ENCODE data around the gene ARHGAP24.

The ARHGAP24 gene

GRCh38 chr4:85986266-85986665, 511.3 kb downstream of the ARHGAP24 start:
- TF ChIP-seq TCF12 (IDR thresholded peaks at IDR 0.05; ENCODE audit: low read depth), result no peak
- no peak for TF ChIP-seq CREB1 (IDR thresholded peaks at IDR 0.05; ENCODE audit: low read depth)
- TF ChIP-seq MAX (IDR thresholded peaks at IDR 0.05), result no peak
- TF ChIP-seq FOXM1 (IDR thresholded peaks at IDR 0.05; ENCODE audit: borderline replicate concordance, low read depth), result no peak
- no peak for TF ChIP-seq EGR1 (IDR thresholded peaks at IDR 0.05)
- no peak for TF ChIP-seq TAF1 (IDR thresholded peaks at IDR 0.05; ENCODE audit: low read depth)
- TF ChIP-seq TEAD4 (IDR thresholded peaks at IDR 0.05), result no peak
- no peak for TF ChIP-seq REST (IDR thresholded peaks at IDR 0.05; ENCODE audit: low read depth)

DNA sequence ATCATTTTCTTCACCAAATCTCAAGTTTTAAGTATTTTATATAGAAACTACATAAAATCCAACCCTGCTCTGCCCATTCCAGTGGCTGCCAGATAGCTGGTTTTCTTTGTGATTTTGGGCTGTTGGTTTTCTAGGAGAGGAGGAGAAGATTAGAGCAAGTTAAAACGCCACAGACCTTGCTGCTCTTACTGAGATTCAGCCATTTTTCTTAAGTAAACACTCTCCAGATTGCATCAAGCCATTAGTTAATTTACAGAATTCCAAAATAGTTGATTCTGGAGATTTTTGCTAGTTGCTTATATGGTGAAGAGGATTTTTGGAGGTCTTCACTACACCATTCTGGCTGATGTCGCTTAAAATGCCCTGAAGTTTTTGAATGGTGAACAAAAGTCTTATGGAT, 518.7 kb downstream of the ARHGAP24 start:
- no peak for TF ChIP-seq MAX (IDR thresholded peaks at IDR 0.05)

- TF ChIP-seq TAF1 (IDR thresholded peaks at IDR 0.05; ENCODE audit: low read depth) (no peak), YY1 (IDR thresholded peaks at IDR 0.05; ENCODE audit: low read depth) (no peak), REST (IDR thresholded peaks at IDR 0.05; ENCODE audit: low read depth) (no peak), TEAD4 (IDR thresholded peaks at IDR 0.05) (no peak), TCF12 (IDR thresholded peaks at IDR 0.05; ENCODE audit: low read depth) (no peak), USF1 (IDR thresholded peaks at IDR 0.05) (no peak), EGR1 (IDR thresholded peaks at IDR 0.05) (no peak), ZBTB7A (IDR thresholded peaks at IDR 0.05; ENCODE audit: low read depth) (no peak), RAD21 (IDR thresholded peaks at IDR 0.05; ENCODE audit: low read depth) (no peak)
These were observed 519.6 kb downstream of the ARHGAP24 start for GRCh38 chr4:85994576-85994975.

DNA sequence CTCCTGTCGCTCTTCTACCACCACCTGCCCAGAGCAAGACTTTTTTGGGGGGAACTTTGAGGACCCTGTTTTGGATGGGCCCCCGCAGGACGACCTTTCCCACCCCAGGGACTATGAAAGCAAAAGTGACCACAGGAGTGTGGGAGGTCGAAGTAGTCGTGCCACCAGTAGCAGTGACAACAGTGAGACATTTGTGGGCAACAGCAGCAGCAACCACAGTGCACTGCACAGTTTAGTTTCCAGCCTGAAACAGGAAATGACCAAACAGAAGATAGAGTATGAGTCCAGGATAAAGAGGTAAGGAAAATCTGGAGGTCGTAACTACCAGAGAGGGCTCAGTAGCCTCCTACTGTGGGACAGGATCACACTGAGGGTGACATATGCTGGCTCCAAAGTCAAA, 520.4 kb downstream of the ARHGAP24 start:
- TF ChIP-seq RAD21 (IDR thresholded peaks at IDR 0.05; ENCODE audit: low read depth) (no peak), NFIC (IDR thresholded peaks at IDR 0.05) (no peak), TCF12 (IDR thresholded peaks at IDR 0.05; ENCODE audit: low read depth) (no peak), TAF1 (IDR thresholded peaks at IDR 0.05; ENCODE audit: low read depth) (no peak), USF1 (IDR thresholded peaks at IDR 0.05) (no peak), ZBTB7A (IDR thresholded peaks at IDR 0.05; ENCODE audit: low read depth) (no peak), CEBPB (IDR thresholded peaks at IDR 0.05) (no peak), FOXM1 (IDR thresholded peaks at IDR 0.05; ENCODE audit: borderline replicate concordance, low read depth) (no peak), EGR1 (IDR thresholded peaks at IDR 0.05) (no peak), YY1 (IDR thresholded peaks at IDR 0.05; ENCODE audit: low read depth) (no peak), TEAD4 (IDR thresholded peaks at IDR 0.05) (no peak), CREB1 (IDR thresholded peaks at IDR 0.05; ENCODE audit: low read depth) (no peak), REST (IDR thresholded peaks at IDR 0.05; ENCODE audit: low read depth) (no peak)

DNA sequence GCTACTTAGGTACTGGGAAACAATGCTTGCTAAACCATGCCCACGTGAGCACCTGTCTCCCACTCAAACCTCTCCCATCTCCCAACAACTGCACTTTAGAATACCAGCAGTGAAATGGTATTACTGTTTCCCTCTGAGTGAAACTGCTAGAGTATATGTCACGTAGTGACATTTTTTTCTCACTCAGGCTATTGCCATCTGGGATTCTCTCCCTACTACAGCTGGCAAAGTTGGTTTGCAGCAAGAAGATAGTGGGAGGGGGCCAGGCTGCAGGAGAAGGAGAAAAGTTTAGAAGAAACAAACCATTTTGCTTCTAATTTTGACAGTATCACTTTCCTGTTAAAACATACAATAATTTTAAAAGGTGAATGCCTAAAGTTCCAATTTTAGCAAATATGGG, 526.6 kb downstream of the ARHGAP24 start:
- TF ChIP-seq TAF1 (IDR thresholded peaks at IDR 0.05; ENCODE audit: low read depth) (no peak), USF1 (IDR thresholded peaks at IDR 0.05) (no peak), TCF12 (IDR thresholded peaks at IDR 0.05; ENCODE audit: low read depth) (no peak), RAD21 (IDR thresholded peaks at IDR 0.05; ENCODE audit: low read depth) (no peak), REST (IDR thresholded peaks at IDR 0.05; ENCODE audit: low read depth) (no peak), ZBTB7A (IDR thresholded peaks at IDR 0.05; ENCODE audit: low read depth) (no peak), MAX (IDR thresholded peaks at IDR 0.05) (no peak), FOXM1 (IDR thresholded peaks at IDR 0.05; ENCODE audit: borderline replicate concordance, low read depth) (no peak), NFIC (IDR thresholded peaks at IDR 0.05) (no peak), CEBPB (IDR thresholded peaks at IDR 0.05) (no peak), TEAD4 (IDR thresholded peaks at IDR 0.05) (no peak), CREB1 (IDR thresholded peaks at IDR 0.05; ENCODE audit: low read depth) (no peak), YY1 (IDR thresholded peaks at IDR 0.05; ENCODE audit: low read depth) (no peak), EGR1 (IDR thresholded peaks at IDR 0.05) (no peak), EP300 (IDR thresholded peaks at IDR 0.05; ENCODE audit: borderline replicate concordance) (no peak)
